Retina (tissue), 1 donor: Measurements from ENCODE around the gene PFKFB1.

ENCODE experiments used
- DNase-seq: peaks from one replicate; pipeline ENCODE4 v3.0.0-alpha.2; 2016

The PFKFB1 gene

GRCh38 chrX:54920610-54921426 lies 73.2 kb downstream of the PFKFB1 start, which contains the start of gene TRO:
TRO (plus strand) TSS chrX:54920824; CDS start chrX:54922247, 1,423 bp downstream.
- peak; percentile 65 for DNase-seq

- no peak for DNase-seq
Measured at GRCh38 chrX:54909941-54910340, 84.0 kb downstream of the PFKFB1 start.

- DNase-seq: no peak
Measured at GRCh38 chrX:54894159-54894558, 99.8 kb downstream of the PFKFB1 start.

- DNase-seq: no peak
Measured at GRCh38 chrX:54891573-54891972, 102.4 kb downstream of the PFKFB1 start.

GRCh38 chrX:54885740-54886139 lies 108.2 kb downstream of the PFKFB1 start:
- DNase-seq: no peak
